Calu3 (cell line): ENCODE measurements around the gene SDR9C7. TPM values are rescaled to one million over a fixed set of nuclear protein-coding genes. Genes with fewer than 3 reads are reported as not detected.
"Not testable (repeated sequence)": the region's sequence is repeated elsewhere in the genome, so short reads cannot be mapped to it uniquely, and the experiment has no call there.

ENCODE experiments used
- BruUV-seq: library from RNA; stranded (reverse); fragments of 400-500 nt; replicated peaks from 2 replicates; lab custom pipeline; 2021; lab: Mats Ljungman, UMichigan
- CTCF ChIA-PET: fragments of 300-600 bp; sonication (Branson Sonifier 250); formaldehyde crosslinking; loops from one replicate; lab custom pipeline; 2022; ENCODE audit warnings: antibody characterized with exemption; lab: Charles Lee
- DNase-seq: peaks from one replicate; pipeline ENCODE4 v3.0.0; 2022
- H3K27ac Mint-ChIP-seq: one replicate; pipeline ENCODE4 v1.8.0; 2022; ENCODE audit warnings: mixed read lengths; ENCODE audit not compliant: unreplicated experiment
- H3K27me3 Mint-ChIP-seq: one replicate; pipeline ENCODE4 v1.8.0; 2022; ENCODE audit warnings: mixed read lengths; ENCODE audit not compliant: unreplicated experiment
- H3K36me3 Mint-ChIP-seq: one replicate; pipeline ENCODE4 v1.8.0; 2022; ENCODE audit warnings: mild to moderate bottlenecking, moderate library complexity, mixed read lengths; ENCODE audit not compliant: insufficient read depth, unreplicated experiment
- H3K4me1 Mint-ChIP-seq: one replicate; pipeline ENCODE4 v1.8.0; 2022; ENCODE audit warnings: mild to moderate bottlenecking, low read depth, mixed read lengths; ENCODE audit not compliant: unreplicated experiment
- H3K4me3 Mint-ChIP-seq: one replicate; pipeline ENCODE4 v1.8.0; 2022; ENCODE audit warnings: mild to moderate bottlenecking, low read depth, moderate library complexity, mixed read lengths; ENCODE audit not compliant: unreplicated experiment
- H3K9me3 Mint-ChIP-seq: one replicate; pipeline ENCODE4 v1.8.0; 2022; ENCODE audit warnings: low read depth, mixed read lengths; ENCODE audit not compliant: unreplicated experiment
- CTCF ChIP-seq: fragments of 200-600 bp; IDR thresholded peaks from one replicate; pipeline ENCODE4 v1.8.0; 2022; ENCODE audit warnings: antibody characterized with exemption; ENCODE audit not compliant: unreplicated experiment
- intact Hi-C: fragments of 100-400 bp; cut with micrococcal nuclease; formaldehyde crosslinking; loops from one replicate; pipeline ENCODE4 v1.10.0; 2022; ENCODE audit not compliant: unreplicated experiment
- total RNA-seq: library from RNA; stranded (reverse); gene quantifications from 2 replicates; pipeline ENCODE4 v1.2.3, GENCODE V29; 2022

Gene SDR9C7
- total RNA-seq, 1 experiment from 2014 or later: not detected

GRCh38 chr12:56903374-56903773, 30.8 kb downstream of the SDR9C7 start:
- BruUV-seq: no TSS peak
- CTCF ChIA-PET: no interaction called here
- H3K27ac Mint-ChIP-seq: no peak overlapping the region
- peaks cover 3% of the 10 kb centered on the region for H3K36me3 Mint-ChIP-seq
- DNase-seq: no peak
- no peak for TF ChIP-seq CTCF
- peaks cover 8% of the 10 kb centered on the region for H3K9me3 Mint-ChIP-seq
- intact Hi-C loops: no loop called here
- peaks cover 27% of the 10 kb centered on the region for H3K27me3 Mint-ChIP-seq
- H3K4me1 Mint-ChIP-seq: no peaks in the 10 kb centered on the region
- no peak overlapping the region for H3K4me3 Mint-ChIP-seq

GRCh38 chr12:56901313-56901712, 32.9 kb downstream of the SDR9C7 start:
- intact Hi-C loops, H3K27ac Mint-ChIP-seq, DNase-seq, H3K9me3 Mint-ChIP-seq, BruUV-seq, CTCF ChIA-PET, H3K4me1 Mint-ChIP-seq, H3K4me3 Mint-ChIP-seq, H3K36me3 Mint-ChIP-seq: not testable (repeated sequence)
- peaks cover 32% of the 10 kb centered on the region for H3K27me3 Mint-ChIP-seq

- DNase-seq: no peak
- Mint-ChIP-seq H3K9me3 (peaks cover 12% of the 10 kb centered on the region), H3K4me3 (no peak overlapping the region), H3K36me3 (peaks cover 3% of the 10 kb centered on the region), H3K4me1 (no peaks in the 10 kb centered on the region), H3K27ac (no peak overlapping the region), H3K27me3 (peaks cover 32% of the 10 kb centered on the region)
- no TSS peak for BruUV-seq
- intact Hi-C loops: no loop called here
- CTCF ChIA-PET: interaction anchor here (0.6 kb wide), 1 partner anchor 667 kb away, joined by 6 read pairs; no protein-coding TSS in a partner anchor
- TF ChIP-seq CTCF: no peak
Measured at GRCh38 chr12:56900583-56900982, 33.6 kb downstream of the SDR9C7 start.

GRCh38 chr12:56898938-56899337, 35.3 kb downstream of the SDR9C7 start:
- no peak overlapping the region for H3K4me3 Mint-ChIP-seq
- no peak for TF ChIP-seq CTCF
- H3K4me1 Mint-ChIP-seq: no peaks in the 10 kb centered on the region
- intact Hi-C loops: no loop called here
- no TSS peak for BruUV-seq
- DNase-seq: no peak
- no peak overlapping the region for H3K27ac Mint-ChIP-seq
- CTCF ChIA-PET: no interaction called here
- H3K36me3 Mint-ChIP-seq: peaks cover 3% of the 10 kb centered on the region
- H3K9me3 Mint-ChIP-seq: peaks cover 12% of the 10 kb centered on the region
- peaks cover 31% of the 10 kb centered on the region for H3K27me3 Mint-ChIP-seq

GRCh38 chr12:56897844-56898361, 36.3 kb downstream of the SDR9C7 start:
- Mint-ChIP-seq H3K36me3 (peaks cover 3% of the 10 kb centered on the region), H3K4me1 (no peaks in the 10 kb centered on the region), H3K9me3 (peaks cover 12% of the 10 kb centered on the region), H3K27me3 (peaks cover 31% of the 10 kb centered on the region), H3K27ac (no peak overlapping the region), H3K4me3 (no peak overlapping the region)
- TF ChIP-seq CTCF: no peak
- no peak for DNase-seq
- intact Hi-C loops: no loop called here
- CTCF ChIA-PET: no interaction called here
- no TSS peak for BruUV-seq
